SU-DHL-6 (cell line): ENCODE results near the gene DDX54.
A peak's percentile ranks its signal among the peaks of the same experiment; 100 is the strongest.

Experiments
- H2AFZ ChIP-seq: fragments of 200-600 bp; sonication (generic); 2 replicates; pipeline ENCODE4 v1.6.1; 2014; ENCODE audit warnings: low read depth, mild to moderate bottlenecking, moderate library complexity, mixed read lengths, antibody characterized with exemption, low read length; ENCODE audit not compliant: severe bottlenecking
- H3F3A ChIP-seq: fragments of 200-600 bp; shearing (Covaris generic); 2 replicates; pipeline ENCODE4 v1.6.0; 2016; ENCODE audit warnings: antibody characterized with exemption, mild to moderate bottlenecking; ENCODE audit not compliant: insufficient read depth
- H3K27ac ChIP-seq: fragments of 200-600 bp; sonication (generic); 2 replicates; pipeline ENCODE4 v1.5.1; 2016; ENCODE audit warnings: low read depth, mild to moderate bottlenecking, low read length, moderate library complexity, mixed read lengths
- H3K27me3 ChIP-seq: fragments of 200-600 bp; sonication (generic), shearing (Covaris generic); 2 replicates; pipeline ENCODE4 v1.6.0; 2014; ENCODE audit warnings: mild to moderate bottlenecking, low read length
- H3K36me3 ChIP-seq: fragments of 200-600 bp; sonication (generic); 2 replicates; pipeline ENCODE4 v1.6.1; 2014; ENCODE audit warnings: mild to moderate bottlenecking, low read length, mixed read lengths
- H3K4me2 ChIP-seq: fragments of 300-600, 200-600 bp; shearing (Covaris generic), sonication (generic); 2 replicates; pipeline ENCODE4 v1.6.0; 2014; ENCODE audit warnings: low read length, low read depth, mild to moderate bottlenecking; ENCODE audit not compliant: poor library complexity, severe bottlenecking
- H3K4me3 ChIP-seq: fragments of 200-600 bp; sonication (generic); 2 replicates; pipeline ENCODE4 v1.5.1; 2014; ENCODE audit warnings: antibody characterized with exemption, low read length, mild to moderate bottlenecking, mixed read lengths; ENCODE audit not compliant: insufficient read depth, poor library complexity, severe bottlenecking
- H3K79me2 ChIP-seq: fragments of 200-600 bp; sonication (generic); 2 replicates; pipeline ENCODE4 v1.6.1; 2014; ENCODE audit warnings: mild to moderate bottlenecking, low read length, moderate library complexity; ENCODE audit not compliant: insufficient read depth
- H3K9ac ChIP-seq: fragments of 200-600 bp; sonication (generic); 2 replicates; pipeline ENCODE4 v1.7.0; 2014; ENCODE audit warnings: mild to moderate bottlenecking, low read length
- H3K9me2 ChIP-seq: fragments of 200-600 bp; sonication (generic); replicated peaks from 2 replicates; pipeline ENCODE4 v1.6.1; 2014; ENCODE audit warnings: low read length; ENCODE audit not compliant: insufficient read depth
- H3K9me3 ChIP-seq: fragments of 200-600 bp; sonication (generic); 2 replicates; pipeline ENCODE4 v1.6.1; 2014; ENCODE audit warnings: low read length, mixed read lengths; ENCODE audit not compliant: insufficient read depth
- H4K20me1 ChIP-seq: fragments of 200-600 bp; sonication (generic); 2 replicates; pipeline ENCODE4 v1.6.1; 2014; ENCODE audit warnings: low read depth, mild to moderate bottlenecking, antibody characterized with exemption, low read length, moderate library complexity, mixed read lengths
- EZH2phosphoT487 ChIP-seq: fragments of 200-600 bp; sonication (generic), shearing (Covaris generic); conservative IDR thresholded peaks from 2 replicates; pipeline ENCODE4 v1.6.1; 2018; ENCODE audit warnings: mild to moderate bottlenecking, antibody characterized with exemption, low read length, moderate library complexity, mixed read lengths
- TF ChIP-seq, protein P1 (sequence below): fragments of 200-600 bp; sonication (generic); IDR thresholded peaks from one replicate; pipeline ENCODE4 v1.5.1; 2017; ENCODE audit warnings: antibody characterized with exemption, mild to moderate bottlenecking, low read length, moderate library complexity; ENCODE audit not compliant: insufficient read depth, poor library complexity, severe bottlenecking

Gene DDX54

DNA sequence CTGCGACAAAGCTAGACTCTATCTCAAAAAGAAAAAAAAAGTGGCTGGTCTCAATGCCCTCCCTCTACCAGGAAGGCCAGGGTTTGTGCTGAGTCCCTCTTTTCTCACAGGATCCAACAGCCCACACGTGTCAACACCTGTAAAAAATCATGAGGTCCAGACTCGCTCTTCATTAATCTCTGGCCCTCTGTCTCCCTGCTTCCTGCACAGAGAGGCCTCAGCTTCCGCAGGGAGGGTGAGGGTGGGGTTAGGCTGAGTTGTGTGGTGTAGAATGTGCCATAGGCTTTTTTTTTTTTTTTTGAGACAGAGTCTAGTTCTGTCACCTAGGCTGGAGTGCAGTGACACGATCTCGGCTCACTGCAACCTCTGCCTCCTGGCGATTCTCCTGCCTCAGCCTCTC lies 29.6 kb downstream of the DDX54 start:
- Histone ChIP-seq H3K4me3 (no peak overlapping the region), H3K27me3 (no peaks in the 10 kb centered on the region), H2AFZ (no peak overlapping the region), H3K4me2 (no peak overlapping the region), H4K20me1 (no peaks in the 10 kb centered on the region), H3K9me2 (no peaks in the 10 kb centered on the region), H3K79me2 (no peaks in the 10 kb centered on the region), H3K36me3 (no peaks in the 10 kb centered on the region), H3K9me3 (no peaks in the 10 kb centered on the region), H3K27ac (peak overlapping the region; percentile 44), H3K9ac (peak overlapping the region; percentile 6; the same call in 1 of the 2 replicates), H3F3A (peaks cover 36% of the 10 kb centered on the region)
- TF ChIP-seq, protein P1, sequence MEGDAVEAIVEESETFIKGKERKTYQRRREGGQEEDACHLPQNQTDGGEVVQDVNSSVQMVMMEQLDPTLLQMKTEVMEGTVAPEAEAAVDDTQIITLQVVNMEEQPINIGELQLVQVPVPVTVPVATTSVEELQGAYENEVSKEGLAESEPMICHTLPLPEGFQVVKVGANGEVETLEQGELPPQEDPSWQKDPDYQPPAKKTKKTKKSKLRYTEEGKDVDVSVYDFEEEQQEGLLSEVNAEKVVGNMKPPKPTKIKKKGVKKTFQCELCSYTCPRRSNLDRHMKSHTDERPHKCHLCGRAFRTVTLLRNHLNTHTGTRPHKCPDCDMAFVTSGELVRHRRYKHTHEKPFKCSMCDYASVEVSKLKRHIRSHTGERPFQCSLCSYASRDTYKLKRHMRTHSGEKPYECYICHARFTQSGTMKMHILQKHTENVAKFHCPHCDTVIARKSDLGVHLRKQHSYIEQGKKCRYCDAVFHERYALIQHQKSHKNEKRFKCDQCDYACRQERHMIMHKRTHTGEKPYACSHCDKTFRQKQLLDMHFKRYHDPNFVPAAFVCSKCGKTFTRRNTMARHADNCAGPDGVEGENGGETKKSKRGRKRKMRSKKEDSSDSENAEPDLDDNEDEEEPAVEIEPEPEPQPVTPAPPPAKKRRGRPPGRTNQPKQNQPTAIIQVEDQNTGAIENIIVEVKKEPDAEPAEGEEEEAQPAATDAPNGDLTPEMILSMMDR = no peak

DNA sequence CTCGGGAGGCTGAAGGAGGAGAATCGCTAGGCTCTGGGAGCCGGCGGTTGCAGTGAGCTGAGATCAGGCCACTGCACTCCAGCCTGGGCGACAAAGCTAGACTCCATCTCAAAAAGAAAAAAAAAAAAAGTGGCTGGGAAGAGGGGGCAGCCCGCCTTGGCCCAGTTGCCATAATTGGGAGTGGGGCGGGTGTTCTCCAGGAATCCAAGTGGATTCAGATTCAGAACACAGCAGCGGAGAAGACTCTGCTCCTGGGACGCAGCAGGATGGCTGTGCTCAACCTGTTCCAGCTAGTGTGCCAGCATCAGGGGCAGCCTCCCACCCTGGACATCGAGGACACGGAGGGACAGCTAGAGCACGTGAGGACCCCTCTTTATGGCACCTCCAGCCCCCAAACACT lies 30.2 kb downstream of the DDX54 start:
- H3K9ac ChIP-seq = peak overlapping the region; percentile 63; the same call in 1 of the 2 replicates
- H4K20me1 ChIP-seq = no peaks in the 10 kb centered on the region
- no peak for TF ChIP-seq EZH2phosphoT487
- TF ChIP-seq, protein P1 = no peak
- H3K4me2 ChIP-seq = peak overlapping the region; percentile 87
- H3K27ac ChIP-seq = peak overlapping the region; percentile 44
- H2AFZ ChIP-seq = no peak overlapping the region
- no peaks in the 10 kb centered on the region for H3K79me2 ChIP-seq
- no peak overlapping the region for H3K4me3 ChIP-seq
- no peaks in the 10 kb centered on the region for H3K9me2 ChIP-seq
- H3K9me3 ChIP-seq = no peaks in the 10 kb centered on the region
- H3K36me3 ChIP-seq = no peaks in the 10 kb centered on the region
- no peaks in the 10 kb centered on the region for H3K27me3 ChIP-seq
- peaks cover 36% of the 10 kb centered on the region for H3F3A ChIP-seq

DNA sequence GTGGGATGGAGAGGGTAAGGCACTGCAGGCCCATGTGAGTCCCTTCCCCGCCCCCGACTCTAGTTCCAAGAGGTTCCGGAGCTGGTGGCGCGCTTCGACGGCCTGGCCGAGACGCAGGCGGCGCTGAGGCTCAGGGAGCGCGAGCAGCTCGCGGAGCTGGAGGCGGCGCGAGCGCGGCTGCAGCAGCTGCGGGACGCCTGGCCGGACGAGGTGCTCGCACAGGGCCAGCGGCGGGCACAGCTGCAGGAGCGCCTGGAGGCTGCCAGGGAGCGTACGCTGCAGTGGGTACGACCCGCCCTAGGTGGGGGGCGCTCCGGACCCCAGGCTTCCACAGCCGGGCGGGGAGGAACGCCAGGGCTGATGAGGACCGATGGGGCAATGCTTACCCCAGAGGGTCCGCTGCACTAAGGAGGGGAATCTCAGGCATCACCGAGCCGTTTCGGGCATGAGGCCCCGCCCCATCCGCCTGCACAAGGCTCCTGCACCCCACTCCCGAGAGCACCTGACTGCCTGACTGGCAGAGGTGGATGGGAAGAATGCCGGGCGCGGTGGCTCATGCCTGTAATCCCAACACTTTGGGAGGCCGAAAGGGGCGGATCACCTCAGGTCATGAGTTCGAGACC lies 30.8 kb downstream of the DDX54 start:
- no peaks in the 10 kb centered on the region for H3K79me2 ChIP-seq
- peak overlapping the region; percentile 87 for H3K4me2 ChIP-seq
- H3K27me3 ChIP-seq = no peaks in the 10 kb centered on the region
- peak overlapping the region; percentile 66 for H3K4me3 ChIP-seq
- H3K9me2 ChIP-seq = no peaks in the 10 kb centered on the region
- H3K36me3 ChIP-seq = no peaks in the 10 kb centered on the region
- H2AFZ ChIP-seq = peak overlapping the region; percentile 16
- H3F3A ChIP-seq = peaks cover 36% of the 10 kb centered on the region
- H4K20me1 ChIP-seq = no peaks in the 10 kb centered on the region
- H3K27ac ChIP-seq = peak overlapping the region; percentile 70
- peak overlapping the region; percentile 63 for H3K9ac ChIP-seq
- no peak for TF ChIP-seq EZH2phosphoT487
- TF ChIP-seq, protein P1 = no peak
- no peaks in the 10 kb centered on the region for H3K9me3 ChIP-seq
